ENCODE measurements around the gene CHCHD10.

DNA sequence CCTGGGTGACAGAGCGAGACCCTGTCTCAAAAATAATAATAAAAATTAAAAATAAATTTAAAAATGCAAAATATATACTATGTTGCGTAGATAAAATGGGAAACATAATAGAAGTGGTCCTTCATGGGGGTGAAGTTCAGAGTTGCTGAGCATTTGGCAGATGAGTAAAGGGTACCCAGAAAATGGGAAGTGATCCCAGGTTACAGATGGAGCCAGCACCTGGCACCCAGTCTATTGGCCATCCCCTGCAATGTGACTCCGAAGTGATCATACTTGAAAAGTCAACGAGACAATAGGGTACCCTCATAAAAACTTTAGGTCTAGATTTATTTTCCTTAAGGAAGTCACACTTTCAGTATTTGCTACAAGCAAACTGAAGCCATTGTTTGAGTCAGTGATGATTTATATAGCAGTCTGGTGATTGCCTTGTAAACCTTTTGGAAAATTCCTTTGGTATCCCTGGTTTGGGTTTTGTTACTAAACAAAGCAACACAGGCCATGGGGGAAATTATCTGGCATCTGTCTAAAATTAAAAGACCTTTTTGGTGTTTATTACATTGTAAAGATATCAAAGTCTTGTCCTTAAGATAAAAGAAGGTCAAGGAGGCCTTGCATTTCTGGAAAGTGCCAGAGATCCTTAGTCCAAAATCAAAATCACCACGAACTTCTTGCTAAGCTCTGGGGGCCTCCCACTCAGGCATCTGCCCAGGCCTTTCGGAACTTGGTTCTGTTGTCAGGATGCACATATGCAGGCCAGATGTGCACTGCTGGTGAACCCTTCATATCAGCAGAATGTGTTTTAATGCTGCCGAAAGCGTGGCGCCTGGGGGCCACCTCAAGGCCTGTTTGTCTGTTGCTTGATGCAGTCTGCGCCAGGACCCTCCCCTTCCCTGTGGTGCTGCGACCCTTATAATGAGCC, 23.3 kb upstream of the CHCHD10 start:
- TF ChIP-seq, protein P1, sequence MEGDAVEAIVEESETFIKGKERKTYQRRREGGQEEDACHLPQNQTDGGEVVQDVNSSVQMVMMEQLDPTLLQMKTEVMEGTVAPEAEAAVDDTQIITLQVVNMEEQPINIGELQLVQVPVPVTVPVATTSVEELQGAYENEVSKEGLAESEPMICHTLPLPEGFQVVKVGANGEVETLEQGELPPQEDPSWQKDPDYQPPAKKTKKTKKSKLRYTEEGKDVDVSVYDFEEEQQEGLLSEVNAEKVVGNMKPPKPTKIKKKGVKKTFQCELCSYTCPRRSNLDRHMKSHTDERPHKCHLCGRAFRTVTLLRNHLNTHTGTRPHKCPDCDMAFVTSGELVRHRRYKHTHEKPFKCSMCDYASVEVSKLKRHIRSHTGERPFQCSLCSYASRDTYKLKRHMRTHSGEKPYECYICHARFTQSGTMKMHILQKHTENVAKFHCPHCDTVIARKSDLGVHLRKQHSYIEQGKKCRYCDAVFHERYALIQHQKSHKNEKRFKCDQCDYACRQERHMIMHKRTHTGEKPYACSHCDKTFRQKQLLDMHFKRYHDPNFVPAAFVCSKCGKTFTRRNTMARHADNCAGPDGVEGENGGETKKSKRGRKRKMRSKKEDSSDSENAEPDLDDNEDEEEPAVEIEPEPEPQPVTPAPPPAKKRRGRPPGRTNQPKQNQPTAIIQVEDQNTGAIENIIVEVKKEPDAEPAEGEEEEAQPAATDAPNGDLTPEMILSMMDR (IDR thresholded peaks at IDR 0.05; ENCODE audit: low read depth, low read length, missing input control): no peak
- no peak for TF ChIP-seq HNF4A (conservative IDR thresholded peaks at IDR 0.05)
- TF ChIP-seq, protein P2, sequence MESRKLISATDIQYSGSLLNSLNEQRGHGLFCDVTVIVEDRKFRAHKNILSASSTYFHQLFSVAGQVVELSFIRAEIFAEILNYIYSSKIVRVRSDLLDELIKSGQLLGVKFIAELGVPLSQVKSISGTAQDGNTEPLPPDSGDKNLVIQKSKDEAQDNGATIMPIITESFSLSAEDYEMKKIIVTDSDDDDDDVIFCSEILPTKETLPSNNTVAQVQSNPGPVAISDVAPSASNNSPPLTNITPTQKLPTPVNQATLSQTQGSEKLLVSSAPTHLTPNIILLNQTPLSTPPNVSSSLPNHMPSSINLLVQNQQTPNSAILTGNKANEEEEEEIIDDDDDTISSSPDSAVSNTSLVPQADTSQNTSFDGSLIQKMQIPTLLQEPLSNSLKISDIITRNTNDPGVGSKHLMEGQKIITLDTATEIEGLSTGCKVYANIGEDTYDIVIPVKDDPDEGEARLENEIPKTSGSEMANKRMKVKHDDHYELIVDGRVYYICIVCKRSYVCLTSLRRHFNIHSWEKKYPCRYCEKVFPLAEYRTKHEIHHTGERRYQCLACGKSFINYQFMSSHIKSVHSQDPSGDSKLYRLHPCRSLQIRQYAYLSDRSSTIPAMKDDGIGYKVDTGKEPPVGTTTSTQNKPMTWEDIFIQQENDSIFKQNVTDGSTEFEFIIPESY (IDR thresholded peaks at IDR 0.05): no peak
- TF ChIP-seq, protein P3, sequence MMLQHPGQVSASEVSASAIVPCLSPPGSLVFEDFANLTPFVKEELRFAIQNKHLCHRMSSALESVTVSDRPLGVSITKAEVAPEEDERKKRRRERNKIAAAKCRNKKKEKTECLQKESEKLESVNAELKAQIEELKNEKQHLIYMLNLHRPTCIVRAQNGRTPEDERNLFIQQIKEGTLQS (IDR thresholded peaks at IDR 0.05): no peak
- no peak for TF ChIP-seq RAD21 (IDR thresholded peaks at IDR 0.05)
- TF ChIP-seq YY1 (IDR thresholded peaks at IDR 0.05): no peak
- TF ChIP-seq JUND (IDR thresholded peaks at IDR 0.05): no peak
- no peak for TF ChIP-seq FOXA1 (IDR thresholded peaks at IDR 0.05)
- TF ChIP-seq TAF1 (conservative IDR thresholded peaks at IDR 0.05): no peak
- TF ChIP-seq, protein P4, sequence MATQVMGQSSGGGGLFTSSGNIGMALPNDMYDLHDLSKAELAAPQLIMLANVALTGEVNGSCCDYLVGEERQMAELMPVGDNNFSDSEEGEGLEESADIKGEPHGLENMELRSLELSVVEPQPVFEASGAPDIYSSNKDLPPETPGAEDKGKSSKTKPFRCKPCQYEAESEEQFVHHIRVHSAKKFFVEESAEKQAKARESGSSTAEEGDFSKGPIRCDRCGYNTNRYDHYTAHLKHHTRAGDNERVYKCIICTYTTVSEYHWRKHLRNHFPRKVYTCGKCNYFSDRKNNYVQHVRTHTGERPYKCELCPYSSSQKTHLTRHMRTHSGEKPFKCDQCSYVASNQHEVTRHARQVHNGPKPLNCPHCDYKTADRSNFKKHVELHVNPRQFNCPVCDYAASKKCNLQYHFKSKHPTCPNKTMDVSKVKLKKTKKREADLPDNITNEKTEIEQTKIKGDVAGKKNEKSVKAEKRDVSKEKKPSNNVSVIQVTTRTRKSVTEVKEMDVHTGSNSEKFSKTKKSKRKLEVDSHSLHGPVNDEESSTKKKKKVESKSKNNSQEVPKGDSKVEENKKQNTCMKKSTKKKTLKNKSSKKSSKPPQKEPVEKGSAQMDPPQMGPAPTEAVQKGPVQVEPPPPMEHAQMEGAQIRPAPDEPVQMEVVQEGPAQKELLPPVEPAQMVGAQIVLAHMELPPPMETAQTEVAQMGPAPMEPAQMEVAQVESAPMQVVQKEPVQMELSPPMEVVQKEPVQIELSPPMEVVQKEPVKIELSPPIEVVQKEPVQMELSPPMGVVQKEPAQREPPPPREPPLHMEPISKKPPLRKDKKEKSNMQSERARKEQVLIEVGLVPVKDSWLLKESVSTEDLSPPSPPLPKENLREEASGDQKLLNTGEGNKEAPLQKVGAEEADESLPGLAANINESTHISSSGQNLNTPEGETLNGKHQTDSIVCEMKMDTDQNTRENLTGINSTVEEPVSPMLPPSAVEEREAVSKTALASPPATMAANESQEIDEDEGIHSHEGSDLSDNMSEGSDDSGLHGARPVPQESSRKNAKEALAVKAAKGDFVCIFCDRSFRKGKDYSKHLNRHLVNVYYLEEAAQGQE (IDR thresholded peaks at IDR 0.05): no peak
- no peak for TF ChIP-seq RXRA (IDR thresholded peaks at IDR 0.05)
- TF ChIP-seq GABPA (IDR thresholded peaks at IDR 0.05 in 1 of 2, conservative IDR thresholded peaks at IDR 0.05 in 1 of 2): no peak
